B cell (primary cell): Measurements from ENCODE around the gene SPON2. TPM values are rescaled to one million over a fixed set of nuclear protein-coding genes. Genes with fewer than 3 reads are reported as not detected.
A peak's percentile ranks its signal among the peaks of the same experiment; 100 is the strongest.

ENCODE experiments used
- ATAC-seq: fragments of 200-7000 bp; cut with Tn5 transposase; one replicate; pipeline ENCODE4 v1.10.0; 2021; ENCODE audit warnings: low read depth, mild to moderate bottlenecking, moderate number of reproducible peaks, moderate library complexity
- CTCF ChIA-PET: fragments of 350-600 bp; sonication (Branson Sonifier 250); formaldehyde crosslinking; loops from one replicate; lab custom pipeline; 2021; ENCODE audit warnings: antibody characterized with exemption, inconsistent platforms; lab: Charles Lee
- POLR2A ChIA-PET: fragments of 350-600 bp; sonication (Branson Sonifier 250); formaldehyde crosslinking; loops from one replicate; lab custom pipeline; 2021; ENCODE audit warnings: antibody characterized with exemption; lab: Charles Lee
- DNase-seq: peaks from one replicate; pipeline ENCODE4 v3.0.0; 2013
- H2AFZ ChIP-seq: 2 replicates; pipeline ENCODE4 v1.6.1; 2012; ENCODE audit warnings: mild to moderate bottlenecking, low read depth, low read length; ENCODE audit not compliant: insufficient read depth, poor library complexity, severe bottlenecking
- H3K27ac ChIP-seq, 2 donors: 1 replicate in 1 of 2; 2 replicates in 1 of 2; pipeline ENCODE4 v1.5.1; 2012 to 2013; ENCODE audit warnings: low read length in 2 of 2, mild to moderate bottlenecking in 2 of 2, moderate library complexity in 1 of 2
- H3K27me3 ChIP-seq, 4 experiments: fragments of 200-600 bp in 1 of 4; sonication (generic) in 1 of 4; replicated peaks in 1 of 4; 1 replicate in 2 of 4; 2 replicates in 2 of 4; pipeline versions ENCODE4 v1.6.1 to v1.7.0; 2013 to 2016; ENCODE audit warnings: low read length in 3 of 4, mild to moderate bottlenecking in 2 of 4, mixed read lengths in 1 of 4, moderate library complexity in 1 of 4; ENCODE audit not compliant: insufficient read depth in 4 of 4, control insufficient read depth in 3 of 4; ENCODE audit errors: control extremely low read depth in 1 of 4
- H3K36me3 ChIP-seq, 2 experiments: replicated peaks in 1 of 2; 1 replicate in 1 of 2; 2 replicates in 1 of 2; pipeline versions ENCODE4 v1.6.1 to v1.7.1; 2013; ENCODE audit warnings: low read length in 1 of 2; ENCODE audit not compliant: insufficient read depth in 2 of 2, control insufficient read depth in 1 of 2; ENCODE audit errors: control extremely low read depth in 1 of 2, extremely low read depth in 1 of 2
- H3K4me1 ChIP-seq, 2 donors: fragments of 200-600 bp in 1 of 2; sonication (generic) in 1 of 2; 1 replicate in 1 of 2; 2 replicates in 1 of 2; pipeline versions ENCODE4 v1.5.1 to v1.6.1; 2013 to 2017; ENCODE audit warnings: low read length in 2 of 2; ENCODE audit not compliant: control insufficient read depth in 2 of 2, insufficient read depth in 2 of 2
- H3K4me2 ChIP-seq: replicated peaks from 2 replicates; pipeline ENCODE3; 2012; ENCODE audit warnings: mild to moderate bottlenecking, low read depth, low read length; ENCODE audit not compliant: poor library complexity, severe bottlenecking
- H3K4me3 ChIP-seq, 5 experiments: fragments of 200-600 bp in 1 of 5; sonication (generic) in 1 of 5; 1 replicate in 3 of 5; 2 replicates in 2 of 5; pipeline versions ENCODE4 v1.5.1 to v1.7.0; 2011 to 2016; ENCODE audit warnings: low read length in 4 of 5, mild to moderate bottlenecking in 4 of 5, low read depth in 2 of 5, control low read depth in 1 of 5, moderate library complexity in 1 of 5; ENCODE audit not compliant: insufficient read depth in 1 of 5; ENCODE audit errors: control extremely low read depth in 1 of 5, extremely low read depth in 1 of 5
- H3K79me2 ChIP-seq: fragments of 200-600 bp; sonication (generic); one replicate; pipeline ENCODE4 v1.6.0; 2016; ENCODE audit warnings: low read length; ENCODE audit not compliant: control insufficient read depth, insufficient read depth
- H3K9ac ChIP-seq: fragments of 200-600 bp; sonication (generic); 2 replicates; pipeline ENCODE4 v1.6.1; 2017; ENCODE audit warnings: mild to moderate bottlenecking, low read length, moderate library complexity
- H3K9me3 ChIP-seq, 3 donors: one replicate each; pipeline versions ENCODE4 v1.6.1 to v1.7.1; 2013; ENCODE audit warnings: low read length in 2 of 3; ENCODE audit not compliant: control insufficient read depth in 2 of 3, insufficient read depth in 1 of 3; ENCODE audit errors: control extremely low read depth in 1 of 3
- H4K20me1 ChIP-seq: 2 replicates; pipeline ENCODE4 v1.6.0; 2012; ENCODE audit warnings: mild to moderate bottlenecking, low read length; ENCODE audit not compliant: insufficient read depth, control insufficient read depth, poor library complexity, severe bottlenecking
- H3K27ac Mint-ChIP-seq: one replicate; pipeline ENCODE4 v1.8.0; 2021; ENCODE audit warnings: mixed read lengths
- H3K27me3 Mint-ChIP-seq: one replicate; pipeline ENCODE4 v1.8.0; 2021; ENCODE audit warnings: mixed read lengths
- H3K4me1 Mint-ChIP-seq: one replicate; pipeline ENCODE4 v1.8.0; 2021; ENCODE audit warnings: mixed read lengths
- H3K4me3 Mint-ChIP-seq: one replicate; pipeline ENCODE4 v1.8.0; 2021; ENCODE audit warnings: mixed read lengths
- H3K9me3 Mint-ChIP-seq: one replicate; pipeline ENCODE4 v1.8.0; 2022; ENCODE audit warnings: mixed read lengths; ENCODE audit not compliant: insufficient read depth
- EZH2 ChIP-seq: IDR thresholded peaks from 2 replicates; pipeline ENCODE4 v1.6.1; 2012; ENCODE audit warnings: borderline replicate concordance, low read depth, mild to moderate bottlenecking, moderate library complexity, low read length; ENCODE audit not compliant: insufficient read depth, poor library complexity, severe bottlenecking
- WGBS: methylation state at CpG from one replicate; pipeline ENCODE4 v1.1.5; 2013; ENCODE audit warnings: missing lambda C conversion rate; ENCODE audit not compliant: insufficient coverage; 5-methylcytosine and 5-hydroxymethylcytosine counted together
- intact Hi-C: fragments of 100-400 bp; cut with micrococcal nuclease; formaldehyde crosslinking; loops from one replicate; pipeline ENCODE4 v1.10.0; 2022
- polyA plus RNA-seq: library from polyadenylated mRNA; depleted of rRNA; stranded (reverse); fragments of >200 nt; gene quantifications from 2 replicates; pipeline ENCODE4 v1.2.3, GENCODE V29; 2012
- total RNA-seq, 2 donors: library from RNA; stranded (reverse); fragments of 120-200 nt in 1 of 2; gene quantifications; 1 replicate in 1 of 2; 2 replicates in 1 of 2; pipeline versions ENCODE4 v1.2.3 to v1.2.4, GENCODE V29; 2013 to 2022
- TF ChIP-seq, protein P1 (sequence below): fragments of 200-600 bp; IDR thresholded peaks from one replicate; pipeline ENCODE4 v1.8.0; 2022; ENCODE audit warnings: antibody characterized with exemption, mild to moderate bottlenecking

SPON2 gene
- total and polyA plus RNA-seq, 2 donors (not counting 1 experiment from before 2014, with no cell fraction given) = 3.8 to 5.1 TPM

DNA sequence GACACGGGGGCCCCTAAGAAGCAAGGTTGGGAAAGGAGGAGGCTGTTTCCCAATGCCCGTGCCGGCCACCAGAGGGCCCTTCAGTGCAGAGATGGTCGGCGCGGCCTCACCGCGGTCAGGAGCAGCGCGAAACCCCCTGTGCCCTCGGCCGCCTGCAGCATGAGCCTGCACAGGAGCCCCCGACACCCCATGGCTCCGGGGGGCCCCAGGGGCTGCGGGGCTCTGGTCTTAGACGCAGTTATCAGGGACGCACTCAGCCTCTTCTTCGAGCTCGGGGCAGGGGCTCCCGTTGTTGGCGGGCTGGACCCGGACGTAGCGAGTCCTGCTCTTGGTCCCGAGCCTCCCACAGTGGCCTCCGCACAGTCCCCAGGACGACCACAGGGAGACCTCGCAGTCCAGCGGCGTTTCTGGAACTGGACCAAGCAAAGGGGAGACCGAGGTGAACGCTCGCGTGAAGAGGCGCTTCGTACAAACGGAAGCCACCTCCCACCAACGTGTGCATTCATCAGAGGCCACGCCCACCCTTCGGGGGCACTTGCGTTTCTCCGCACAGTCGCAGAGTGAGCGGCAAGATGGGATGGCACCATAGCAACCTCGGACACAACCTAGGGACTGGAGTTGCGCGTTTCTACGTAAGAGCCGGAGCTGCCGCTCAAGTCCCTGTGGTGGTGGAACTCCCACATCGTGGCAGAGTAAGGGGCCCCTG lies 5.0 kb downstream of the SPON2 start:
- peaks cover 0 to 20% (median 9%) of the 10 kb centered on the region in 4 experiments for H3K27me3 ChIP-seq
- WGBS = 2% methylated on average over 51 of the region's 51 CpGs
- peak overlapping the region; percentile 73 to 79 for H3K27ac ChIP-seq
- CTCF ChIA-PET = interaction anchor here (0.7 to 3.4 kb wide), 22 partner anchors 9 to 189 kb away, joined by 3 to 33 read pairs (median 5); partner anchors contain the start of genes CTBP1, MAEA and UVSSA
- peaks cover 3% of the 10 kb centered on the region for H3K27me3 Mint-ChIP-seq
- DNase-seq (peak; percentile 94), ATAC-seq (peak; percentile 84)
- peak overlapping the region; percentile 67 to 97 (median 92) for H3K4me3 ChIP-seq
- peak overlapping the region; percentile 79 for H3K27ac Mint-ChIP-seq
- intact Hi-C loops = loop anchor here (1.0 to 2.0 kb wide), 9 partner anchors 34 to 184 kb away; partner anchors contain the start of genes CTBP1, MAEA and UVSSA
- peak overlapping the region; percentile 91 for H3K9ac ChIP-seq
- peaks cover 0 to 30% (median 8%) of the 10 kb centered on the region in 3 donors for H3K9me3 ChIP-seq
- H3K79me2 ChIP-seq = peaks cover 25% of the 10 kb centered on the region
- H3K4me2 ChIP-seq = peak overlapping the region; percentile 89
- H3K9me3 Mint-ChIP-seq = no peaks in the 10 kb centered on the region
- peak overlapping the region; percentile 86 for H3K4me3 Mint-ChIP-seq
- no peaks in the 10 kb centered on the region for H3K36me3 ChIP-seq
- peaks cover 54% of the 10 kb centered on the region for H3K4me1 Mint-ChIP-seq
- peaks cover 7% of the 10 kb centered on the region for H4K20me1 ChIP-seq
- peak overlapping the region; percentile 96 for H2AFZ ChIP-seq
- TF ChIP-seq EZH2 = no peak
- TF ChIP-seq, protein P1, sequence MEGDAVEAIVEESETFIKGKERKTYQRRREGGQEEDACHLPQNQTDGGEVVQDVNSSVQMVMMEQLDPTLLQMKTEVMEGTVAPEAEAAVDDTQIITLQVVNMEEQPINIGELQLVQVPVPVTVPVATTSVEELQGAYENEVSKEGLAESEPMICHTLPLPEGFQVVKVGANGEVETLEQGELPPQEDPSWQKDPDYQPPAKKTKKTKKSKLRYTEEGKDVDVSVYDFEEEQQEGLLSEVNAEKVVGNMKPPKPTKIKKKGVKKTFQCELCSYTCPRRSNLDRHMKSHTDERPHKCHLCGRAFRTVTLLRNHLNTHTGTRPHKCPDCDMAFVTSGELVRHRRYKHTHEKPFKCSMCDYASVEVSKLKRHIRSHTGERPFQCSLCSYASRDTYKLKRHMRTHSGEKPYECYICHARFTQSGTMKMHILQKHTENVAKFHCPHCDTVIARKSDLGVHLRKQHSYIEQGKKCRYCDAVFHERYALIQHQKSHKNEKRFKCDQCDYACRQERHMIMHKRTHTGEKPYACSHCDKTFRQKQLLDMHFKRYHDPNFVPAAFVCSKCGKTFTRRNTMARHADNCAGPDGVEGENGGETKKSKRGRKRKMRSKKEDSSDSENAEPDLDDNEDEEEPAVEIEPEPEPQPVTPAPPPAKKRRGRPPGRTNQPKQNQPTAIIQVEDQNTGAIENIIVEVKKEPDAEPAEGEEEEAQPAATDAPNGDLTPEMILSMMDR = peak; percentile 96
- POLR2A ChIA-PET = interaction anchor here (0.6 to 2.5 kb wide), 5 partner anchors 34 to 179 kb away, joined by 3 to 7 read pairs (median 5); partner anchors contain the start of genes CTBP1 and UVSSA
- peaks cover 50 to 64% of the 10 kb centered on the region in 2 donors for H3K4me1 ChIP-seq
